Activated effector memory CD4-positive, alpha-beta T cell treated with anti-CD3 and anti-CD28 coated beads, Interleukin-2, amount 50 U/mL, for 16 hours (primary cell): ENCODE measurements around the gene UFSP2.
"Not testable (repeated sequence)": the region's sequence is repeated elsewhere in the genome, so short reads cannot be mapped to it uniquely, and the experiment has no call there.

Source experiments
- DNase-seq: peaks from one replicate; pipeline ENCODE4 v3.0.0-alpha.2; 2020

UFSP2 gene

GRCh38 chr4:185381288-185382196 is 44.2 kb downstream of the UFSP2 start:
- DNase-seq = no peak

GRCh38 chr4:185380320-185380719 is 45.4 kb downstream of the UFSP2 start:
- DNase-seq = no peak

- DNase-seq = no peak
Measured at GRCh38 chr4:185379326-185380295, 46.2 kb downstream of the UFSP2 start.

- DNase-seq = no peak
Measured at GRCh38 chr4:185378264-185378663, 47.5 kb downstream of the UFSP2 start.

- no peak for DNase-seq
Measured at GRCh38 chr4:185374573-185374972, 51.2 kb downstream of the UFSP2 start.

GRCh38 chr4:185374027-185374426 is 51.7 kb downstream of the UFSP2 start:
- no peak for DNase-seq

GRCh38 chr4:185371702-185372101 is 54.1 kb downstream of the UFSP2 start:
- DNase-seq = no peak

GRCh38 chr4:185370268-185370949 is 55.4 kb downstream of the UFSP2 start:
- no peak for DNase-seq

- DNase-seq = no peak
Measured at GRCh38 chr4:185369731-185370130, 56.0 kb downstream of the UFSP2 start.

GRCh38 chr4:185364886-185365285 is 60.9 kb downstream of the UFSP2 start:
- no peak for DNase-seq

- DNase-seq = no peak
Measured at GRCh38 chr4:185363251-185363650, 62.5 kb downstream of the UFSP2 start.

GRCh38 chr4:185362570-185362969 is 63.2 kb downstream of the UFSP2 start:
- DNase-seq = not testable (repeated sequence)

- no peak for DNase-seq
Measured at GRCh38 chr4:185361872-185362271, 63.9 kb downstream of the UFSP2 start.

- DNase-seq = no peak
Measured at GRCh38 chr4:185359767-185360446, 65.9 kb downstream of the UFSP2 start.

- DNase-seq = no peak
Measured at GRCh38 chr4:185358959-185359358, 66.8 kb downstream of the UFSP2 start.

GRCh38 chr4:185358514-185358913 is 67.2 kb downstream of the UFSP2 start:
- DNase-seq = no peak

GRCh38 chr4:185357733-185358440 is 67.9 kb downstream of the UFSP2 start:
- no peak for DNase-seq

GRCh38 chr4:185357211-185357610 is 68.6 kb downstream of the UFSP2 start:
- DNase-seq = no peak

- no peak for DNase-seq
Measured at GRCh38 chr4:185352741-185353140, 73.0 kb downstream of the UFSP2 start.

- no peak for DNase-seq
Measured at GRCh38 chr4:185352202-185352601, 73.6 kb downstream of the UFSP2 start.

GRCh38 chr4:185351691-185352090 is 74.1 kb downstream of the UFSP2 start:
- DNase-seq = no peak
